Stimulated activated CD4-positive, alpha-beta T cell treated with anti-CD3 and anti-CD28 coated beads, Interleukin-15, amount 100 ng/mL, for 24 hours (primary cell): ENCODE results near the gene EIF2S2.

Experiments used
- DNase-seq: peaks from one replicate; pipeline ENCODE4 v3.0.0-alpha.2; 2020

The EIF2S2 gene

GRCh38 chr20:34061695-34062094 lies 50.3 kb downstream of the EIF2S2 start:
- DNase-seq = no peak

GRCh38 chr20:34060970-34061369 lies 51.1 kb downstream of the EIF2S2 start:
- no peak for DNase-seq

- no peak for DNase-seq
These were observed 53.2 kb downstream of the EIF2S2 start for GRCh38 chr20:34058831-34059230.

GRCh38 chr20:34055290-34055689 lies 56.8 kb downstream of the EIF2S2 start:
- DNase-seq = no peak

DNA sequence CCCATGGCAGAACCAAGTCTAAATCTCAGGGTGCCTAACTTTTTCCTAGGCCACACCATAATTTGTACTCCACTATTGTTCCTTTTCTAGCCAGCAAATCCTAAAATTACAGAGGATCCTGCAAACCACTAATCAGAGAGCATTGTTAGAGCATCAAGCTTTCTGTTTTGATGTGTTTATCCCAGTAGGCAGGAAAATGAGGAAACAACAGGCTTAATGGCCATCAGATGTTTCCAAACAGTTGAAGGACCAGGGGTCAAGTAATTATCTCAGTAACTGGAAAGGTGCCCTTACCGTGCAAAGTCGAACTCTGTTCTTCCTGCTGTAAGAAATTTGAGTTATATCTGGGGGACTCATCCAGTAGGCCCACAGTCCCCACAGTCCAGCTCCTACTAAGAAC lies 59.6 kb downstream of the EIF2S2 start:
- no peak for DNase-seq

DNA sequence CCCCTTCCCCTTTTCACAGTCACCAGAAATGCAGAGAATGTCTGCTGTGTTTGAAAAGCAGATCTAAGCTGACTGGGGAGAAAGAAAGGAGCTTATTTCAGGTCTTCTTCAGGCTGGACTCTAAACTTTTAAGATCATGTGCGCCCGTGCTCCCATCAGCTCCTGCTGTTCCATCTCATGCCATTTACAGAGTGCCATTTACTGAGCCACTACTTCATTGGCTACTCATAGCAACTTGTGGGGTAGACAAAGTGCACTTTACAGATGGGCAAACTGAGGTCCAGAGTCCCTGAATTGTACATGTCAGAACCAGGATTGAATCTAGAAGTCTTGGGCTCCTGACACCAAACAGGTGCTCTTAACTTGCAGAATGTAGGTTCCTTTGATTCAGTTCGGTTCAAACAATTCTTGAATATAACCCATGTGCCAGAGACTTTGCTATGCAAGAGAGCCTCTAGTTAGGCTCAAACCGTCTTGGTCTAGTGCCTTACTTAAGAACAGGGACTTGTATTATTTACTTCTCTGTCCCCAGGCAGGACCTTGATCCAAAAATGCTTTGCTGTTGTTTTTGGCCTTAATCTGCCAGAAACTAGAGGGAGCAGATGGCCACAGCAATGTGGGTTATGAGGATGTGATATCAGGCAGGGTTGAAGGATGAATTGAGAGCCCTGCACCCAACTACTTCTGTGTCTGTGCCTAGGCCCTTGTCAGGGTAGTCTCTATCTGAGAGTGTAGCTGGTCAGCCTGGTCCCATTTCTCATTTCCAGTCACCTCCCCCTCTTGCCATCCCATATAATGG lies 61.9 kb downstream of the EIF2S2 start:
- no peak for DNase-seq

GRCh38 chr20:34049389-34049788 lies 62.7 kb downstream of the EIF2S2 start:
- no peak for DNase-seq

GRCh38 chr20:34047917-34048316 lies 64.1 kb downstream of the EIF2S2 start:
- DNase-seq = no peak

GRCh38 chr20:34047010-34047687 lies 64.9 kb downstream of the EIF2S2 start:
- DNase-seq = no peak

DNA sequence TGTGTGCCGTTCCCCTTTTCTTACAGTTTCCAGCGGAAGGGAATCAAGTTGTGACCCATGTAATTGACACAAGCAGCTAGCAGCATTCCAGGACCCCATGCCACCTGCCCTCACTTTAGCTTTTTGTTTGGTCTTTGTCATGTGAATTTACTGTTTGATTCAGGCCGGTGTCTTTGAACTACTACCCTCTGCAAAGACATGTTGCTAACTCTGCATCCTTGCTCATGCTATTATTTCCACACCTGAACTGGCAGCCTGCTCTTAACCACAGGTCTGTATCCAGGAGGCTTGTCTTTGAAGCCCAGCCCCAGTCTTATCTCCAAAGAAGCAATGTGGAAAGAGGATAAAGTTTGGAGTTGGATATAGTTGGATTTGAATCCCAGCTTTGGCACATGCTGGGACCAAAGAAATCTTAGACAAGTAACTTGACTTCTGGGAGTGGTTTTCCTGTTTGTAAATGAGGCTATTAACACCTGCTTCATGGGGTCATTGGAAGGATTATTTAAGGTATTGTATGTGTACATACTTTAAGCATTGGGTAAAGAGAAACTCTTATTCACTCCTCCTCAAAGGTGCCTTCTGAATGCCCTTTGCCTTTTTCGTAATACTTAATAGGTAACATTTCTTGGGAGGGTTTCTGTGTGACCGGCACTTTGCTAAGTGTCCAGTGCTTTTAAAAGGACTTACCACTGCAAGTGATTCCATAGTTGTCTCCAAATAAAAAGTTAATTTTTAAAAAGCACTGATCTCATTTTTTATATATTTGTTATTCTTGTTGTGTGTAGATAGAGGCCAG lies 65.9 kb downstream of the EIF2S2 start:
- no peak for DNase-seq

DNA sequence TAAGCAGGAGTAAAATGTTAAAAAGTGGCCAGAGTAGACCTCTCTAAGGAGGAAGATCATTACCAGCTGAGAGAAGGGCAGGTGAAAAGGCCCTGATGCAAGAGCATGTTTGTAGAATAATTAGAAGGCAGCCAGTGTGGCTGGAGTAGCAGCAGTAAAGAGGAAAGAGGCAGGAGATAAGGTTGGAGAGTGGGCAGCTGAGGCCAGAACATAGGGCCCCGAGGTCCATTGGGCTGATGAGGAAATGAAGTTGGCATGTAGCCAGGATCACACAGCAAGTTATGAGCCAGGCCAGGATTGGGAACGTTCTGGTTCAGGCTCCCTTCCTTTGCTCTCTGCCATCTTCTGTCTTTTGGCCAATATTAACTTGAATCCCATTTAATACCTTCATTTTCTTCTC lies 66.7 kb downstream of the EIF2S2 start:
- DNase-seq = no peak

- DNase-seq = no peak
These were observed 69.0 kb downstream of the EIF2S2 start for GRCh38 chr20:34043025-34043424.

- no peak for DNase-seq
These were observed 69.8 kb downstream of the EIF2S2 start for GRCh38 chr20:34042262-34042661.

DNA sequence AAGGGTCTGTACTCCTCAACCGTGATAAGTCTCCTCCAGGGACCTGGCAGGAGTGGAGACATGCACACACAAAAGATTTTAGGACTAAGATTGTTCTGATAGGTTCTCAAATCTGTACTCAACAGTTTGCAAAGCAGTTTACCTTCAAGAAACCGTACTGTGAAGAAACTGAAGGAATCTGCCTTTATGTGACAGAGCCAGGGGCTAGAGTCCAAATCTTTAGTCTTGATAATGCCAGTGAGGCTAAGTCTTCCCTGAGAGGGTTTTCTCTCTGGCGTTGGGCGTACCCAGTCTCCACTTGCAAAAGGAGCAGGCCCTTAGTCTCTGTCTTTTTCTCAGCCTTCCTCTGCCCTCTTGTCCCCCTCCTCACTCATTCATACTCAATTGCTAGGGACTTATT lies 70.8 kb downstream of the EIF2S2 start:
- DNase-seq = no peak

DNA sequence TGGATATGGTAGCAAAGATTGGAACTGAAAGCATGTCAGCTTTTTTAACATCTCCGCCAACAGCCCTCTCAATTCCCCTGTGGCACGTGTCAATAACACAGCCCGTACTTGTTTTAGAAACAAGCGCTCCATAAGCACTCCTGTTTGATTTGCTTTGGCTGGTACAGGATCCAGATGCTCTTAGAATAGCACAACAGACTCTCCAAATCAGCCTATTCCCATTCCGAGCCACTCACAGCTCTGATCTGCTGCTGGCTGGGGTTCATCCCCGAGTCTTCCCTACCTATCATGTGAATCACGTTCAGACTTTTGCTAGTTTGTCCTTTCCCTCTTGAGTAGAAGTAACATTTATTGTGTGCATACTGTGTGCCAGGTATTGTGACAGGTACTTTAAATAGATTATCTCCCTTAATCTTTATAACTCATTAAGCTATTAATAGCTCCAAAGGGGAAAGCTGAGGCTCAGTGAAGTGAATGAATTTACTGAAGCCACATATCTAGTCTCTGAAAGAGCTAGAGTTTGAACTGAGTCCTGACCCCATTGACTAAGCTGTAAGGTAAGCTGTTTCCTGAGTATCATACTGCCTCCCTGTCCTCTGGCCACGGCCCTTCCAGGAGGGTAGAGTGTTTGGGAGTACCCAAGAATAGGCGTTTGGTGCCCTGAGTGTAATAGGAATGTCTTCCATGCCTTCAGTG lies 71.6 kb downstream of the EIF2S2 start:
- DNase-seq = no peak
